GM12878 (cell line): Measurements from ENCODE around the gene LMTK2. TPM values are rescaled to one million over a fixed set of nuclear protein-coding genes. Genes with fewer than 3 reads are reported as not detected.

ENCODE experiments used
- ATAC-seq: fragments of 200-7000 bp; cut with Tn5 transposase; 3 replicates; pipeline ENCODE4 v1.9.1; 2020; ENCODE audit warnings: mild to moderate bottlenecking, moderate library complexity
- BruUV-seq: library from RNA; stranded (reverse); fragments of 400-500 nt; replicated peaks from 2 replicates; lab custom pipeline; 2021; lab: Mats Ljungman, UMichigan
- CTCF ChIA-PET: fragments of 300-600 bp; sonication (Branson Sonifier 250); formaldehyde crosslinking; extraction: SDS; loops from one replicate; lab custom pipeline; 2021; ENCODE audit warnings: inconsistent platforms; lab: Yijun Ruan, JAX
- POLR2A ChIA-PET: fragments of 350-600 bp; formaldehyde crosslinking; extraction: SDS; loops from one replicate; lab custom pipeline; 2021; ENCODE audit warnings: inconsistent platforms; lab: Charles Lee
- RAD21 ChIA-PET: fragments of 300-600 bp; sonication (Branson Sonifier 250); formaldehyde crosslinking; loops from one replicate; lab custom pipeline; 2023; ENCODE audit warnings: antibody characterized with exemption; ENCODE audit not compliant: unreplicated experiment; lab: Charles Lee
- SMC1A ChIA-PET: fragments of 300-600 bp; sonication (Branson Sonifier 250); formaldehyde crosslinking; loops from one replicate; lab custom pipeline; 2023; ENCODE audit not compliant: unreplicated experiment, uncharacterized antibody; lab: Charles Lee
- DNase-seq: peaks from one replicate; pipeline ENCODE4 v3.0.0-alpha.2; 2011; ENCODE audit warnings: low read depth, low spot score
- FAIRE-seq: peaks from 3 replicates; lab custom pipeline; 2011; peaks lifted over from hg19 to GRCh38; lab: Jason Lieb, UNC
- H2AFZ ChIP-seq: 2 replicates; pipeline ENCODE4 v1.6.0; 2011; ENCODE audit warnings: low read depth, low read length, control low read depth; ENCODE audit not compliant: control insufficient read depth
- H3K27ac ChIP-seq: 2 replicates; pipeline ENCODE4 v1.5.1; 2011; ENCODE audit warnings: control low read depth; ENCODE audit not compliant: control insufficient read depth, insufficient read depth
- H3K27me3 ChIP-seq, 2 experiments: replicated peaks in 1 of 2; 2 replicates each; pipeline versions ENCODE4 v1.6.0 to v1.6.1; 2011; ENCODE audit warnings: low read length in 1 of 2; ENCODE audit not compliant: control insufficient read depth in 2 of 2, insufficient read depth in 2 of 2
- H3K36me3 ChIP-seq, 2 experiments: 2 replicates each; pipeline ENCODE4 v1.5.1; 2011; ENCODE audit warnings: low read length in 1 of 2; ENCODE audit not compliant: control insufficient read depth in 2 of 2, insufficient read depth in 2 of 2
- H3K4me1 ChIP-seq: 2 replicates; pipeline ENCODE4 v1.6.1; 2011; ENCODE audit warnings: mild to moderate bottlenecking, low read length, moderate library complexity, mixed read lengths; ENCODE audit not compliant: control insufficient read depth, insufficient read depth
- H3K4me2 ChIP-seq: 2 replicates; pipeline ENCODE4 v1.6.0; 2011; ENCODE audit warnings: control low read depth; ENCODE audit not compliant: control insufficient read depth, insufficient read depth
- H3K4me3 ChIP-seq: fragments of 200-600 bp; sonication (generic); 2 replicates; pipeline ENCODE4 v1.5.1; 2016
- H3K79me2 ChIP-seq: 2 replicates; pipeline ENCODE4 v1.6.0; 2011; ENCODE audit warnings: low read length; ENCODE audit not compliant: control insufficient read depth, insufficient read depth
- H3K9ac ChIP-seq: 2 replicates; pipeline ENCODE4 v1.8.0; 2011; ENCODE audit warnings: low read length, control low read depth, mixed read lengths; ENCODE audit not compliant: control insufficient read depth, insufficient read depth
- H3K9me3 ChIP-seq: replicated peaks from 3 replicates; pipeline ENCODE4 v1.5.1; 2011; ENCODE audit warnings: mild to moderate bottlenecking, low read length; ENCODE audit not compliant: control insufficient read depth, insufficient read depth
- H4K20me1 ChIP-seq: 2 replicates; pipeline ENCODE4 v1.6.0; 2011; ENCODE audit not compliant: control insufficient read depth, insufficient read depth
- BHLHE40 ChIP-seq, 2 experiments: fragments of 450-650 bp in 1 of 2; IDR thresholded peaks; 2 replicates each; pipeline ENCODE4 v1.6.1; 2011 to 2017; ENCODE audit warnings: low read depth in 2 of 2, borderline replicate concordance in 1 of 2, improper control_type of control experiment in 1 of 2, low read length in 1 of 2, mild to moderate bottlenecking in 1 of 2
- CHD1 ChIP-seq: IDR thresholded peaks from 2 replicates; pipeline ENCODE4 v1.6.1; 2012; ENCODE audit warnings: low read depth, low read length, improper control_type of control experiment
- CHD4 ChIP-seq: fragments of 200-600 bp; sonication (generic); IDR thresholded peaks from 2 replicates; pipeline ENCODE4 v1.6.1; 2016; ENCODE audit warnings: mild to moderate bottlenecking
- E2F8 ChIP-seq: fragments of 450-650 bp; IDR thresholded peaks from 2 replicates; pipeline ENCODE4 v1.6.1; 2018; ENCODE audit warnings: mild to moderate bottlenecking, low read depth, moderate library complexity; ENCODE audit not compliant: partially characterized antibody
- EED ChIP-seq: sonication (generic); IDR thresholded peaks from 2 replicates; pipeline ENCODE4 v1.6.1; 2016; ENCODE audit warnings: antibody characterized with exemption, low read depth
- ESRRA ChIP-seq: IDR thresholded peaks from 2 replicates; pipeline ENCODE4 v1.6.1; 2012; ENCODE audit warnings: mild to moderate bottlenecking, low read length, improper control_type of control experiment
- FOS ChIP-seq: IDR thresholded peaks from 3 replicates; pipeline ENCODE4 v1.6.1; 2011; ENCODE audit warnings: borderline replicate concordance; ENCODE audit not compliant: insufficient read length; ENCODE audit errors: extremely low read depth
- HDAC6 ChIP-seq: fragments of 200-600 bp; sonication (generic); IDR thresholded peaks from one replicate; pipeline ENCODE4 v1.8.0; 2017; ENCODE audit warnings: antibody characterized with exemption; ENCODE audit not compliant: unreplicated experiment
- IRF4 ChIP-seq: IDR thresholded peaks from 2 replicates; pipeline ENCODE4 v1.6.1; 2011; ENCODE audit warnings: low read depth, low read length
- KDM1A ChIP-seq: fragments of 200-600 bp; sonication (generic); IDR thresholded peaks from 2 replicates; pipeline ENCODE4 v1.6.1; 2016; ENCODE audit warnings: borderline replicate concordance
- MEF2A ChIP-seq: IDR thresholded peaks from 2 replicates; pipeline ENCODE4 v1.6.1; 2011; ENCODE audit warnings: low read depth, mild to moderate bottlenecking, low read length, moderate library complexity; ENCODE audit not compliant: insufficient read depth
- MTA2 ChIP-seq: fragments of 450-650 bp; IDR thresholded peaks from 2 replicates; pipeline ENCODE4 v1.6.1; 2016; ENCODE audit warnings: low read depth, mild to moderate bottlenecking, moderate library complexity
- NBN ChIP-seq: fragments of 450-650 bp; IDR thresholded peaks from 2 replicates; pipeline ENCODE4 v1.6.1; 2016
- NR2F1 ChIP-seq: fragments of 450-650 bp; conservative IDR thresholded peaks from 2 replicates; pipeline ENCODE4 v1.6.1; 2017; ENCODE audit warnings: mild to moderate bottlenecking
- SUPT20H ChIP-seq: IDR thresholded peaks from 2 replicates; pipeline ENCODE4 v1.6.1; 2011; ENCODE audit warnings: low read depth, mild to moderate bottlenecking, low read length, moderate library complexity, borderline replicate concordance; ENCODE audit not compliant: control insufficient read depth
- TARDBP ChIP-seq: IDR thresholded peaks from 2 replicates; pipeline ENCODE4 v1.6.1; 2016; ENCODE audit warnings: borderline replicate concordance
- TCF12 ChIP-seq: IDR thresholded peaks from 2 replicates; pipeline ENCODE4 v1.6.1; 2011; ENCODE audit warnings: low read depth, mild to moderate bottlenecking, low read length
- ZNF384 ChIP-seq: IDR thresholded peaks from 2 replicates; pipeline ENCODE4 v1.6.1; 2012; ENCODE audit warnings: low read depth, mild to moderate bottlenecking, low read length, improper control_type of control experiment, borderline replicate concordance
- WGBS: methylation state at CpG from one replicate; pipeline ENCODE4 v1.1.6; 2016; ENCODE audit warnings: low lambda C conversion rate; ENCODE audit not compliant: insufficient replicate concordance, insufficient coverage; ENCODE audit errors: missing lambda C conversion rate; 5-methylcytosine and 5-hydroxymethylcytosine counted together
- in situ Hi-C: fragments of 300-500 bp; cut with MboI; formaldehyde crosslinking; loops from 9 replicates; pipeline ENCODE4 v1.14.3; 2018; ENCODE audit warnings: mixed read lengths
- intact Hi-C: fragments of 100-400 bp; cut with micrococcal nuclease; formaldehyde crosslinking; loops from one replicate; pipeline ENCODE4 v1.14.2; 2022; ENCODE audit not compliant: unreplicated experiment
- polyA plus RNA-seq, 11 experiments: library from polyadenylated mRNA; depleted of rRNA in 4 of 11; unstranded in 6 of 11; stranded (reverse) in 5 of 11; fragments of >200 nt; fragmentation: Nextera tagmentation in 4 of 11; fragmentation: Illumina TruSeq in 1 of 11; extraction: Ambion mirVana in 4 of 11; extraction: Trizol in 1 of 11; gene quantifications; 1 replicate in 1 of 11; 2 replicates in 10 of 11; pipeline versions ENCODE4 v1.2.1 to v1.2.3, GENCODE V29; 2011 to 2016; ENCODE audit warnings: inconsistent platforms in 2 of 11, missing spikeins in 2 of 11, low read depth in 1 of 11
- total RNA-seq, 4 experiments: library from RNA; depleted of rRNA in 3 of 4; stranded (reverse); fragments of >200 nt in 3 of 4; fragmentation: Illumina TruSeq in 1 of 4; extraction: Trizol in 1 of 4; gene quantifications; 2 replicates each; pipeline versions ENCODE4 v1.2.1 to v1.2.3, GENCODE V29; 2013 to 2021
- TF ChIP-seq, protein P1 (sequence below): fragments of 450-650 bp; conservative IDR thresholded peaks from 2 replicates; pipeline ENCODE4 v1.6.1; 2017; ENCODE audit warnings: mild to moderate bottlenecking, moderate library complexity

LMTK2 gene
- total and polyA plus RNA-seq, 10 of the 15 experiments (the other 5 are each of a cell fraction or from before 2014, with no cell fraction given) = 0.68 to 8.7 (median 4.6) TPM

DNA sequence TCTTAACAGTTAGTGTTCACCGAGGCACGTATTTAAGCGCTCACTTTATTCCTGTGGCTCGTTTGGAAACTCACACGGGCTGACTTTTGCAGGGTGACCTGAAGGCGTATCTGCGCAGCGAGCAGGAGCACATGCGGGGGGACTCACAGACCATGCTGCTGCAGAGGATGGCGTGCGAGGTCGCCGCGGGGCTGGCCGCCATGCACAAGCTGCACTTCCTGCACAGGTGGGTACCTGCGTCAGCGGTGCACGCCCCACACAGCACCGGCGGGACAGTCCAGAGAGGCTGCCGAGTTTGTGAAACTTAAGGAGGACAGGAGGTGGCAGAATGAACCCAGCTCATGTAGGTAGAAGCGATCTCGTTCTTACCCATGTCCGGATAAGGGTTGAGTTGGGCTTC is 64.8 kb downstream of the LMTK2 start:
- WGBS = 98% methylated on average over 24 of the region's 24 CpGs
- FAIRE-seq (no peak), DNase-seq (no peak), ATAC-seq (no peak)
- no peaks in the 10 kb centered on the region for H4K20me1 ChIP-seq
- no TSS peak for BruUV-seq
- intact Hi-C loops (no loop called here), in situ Hi-C loops (no loop called here)
- no peaks in the 10 kb centered on the region for H3K4me1 ChIP-seq
- no peaks in the 10 kb centered on the region for H3K79me2 ChIP-seq
- H2AFZ ChIP-seq = no peak overlapping the region
- ChIA-PET POLR2A (no interaction called here), RAD21 (interaction anchor here (1.8 kb wide), 1 partner anchor 150 kb away, joined by 4 read pairs; no protein-coding TSS in a partner anchor), CTCF (interaction anchor here (1.7 to 2.0 kb wide), 2 partner anchors 66 to 149 kb away, joined by 5 to 7 read pairs; no protein-coding TSS in a partner anchor), SMC1A (interaction anchor here (1.3 to 1.7 kb wide), 3 partner anchors 62 to 150 kb away, joined by 4 to 6 read pairs (median 4); partner anchors contain the start of gene LMTK2)
- H3K4me2 ChIP-seq = no peak overlapping the region
- no peak overlapping the region for H3K9ac ChIP-seq
- no peaks in the 10 kb centered on the region; a peak in 3 of 4 replicates for H3K36me3 ChIP-seq
- no peaks in the 10 kb centered on the region for H3K9me3 ChIP-seq
- H3K27ac ChIP-seq = no peak overlapping the region
- H3K4me3 ChIP-seq = no peak overlapping the region
- H3K27me3 ChIP-seq = no peaks in the 10 kb centered on the region
- TF ChIP-seq CHD1 (no peak), NBN (no peak), HDAC6 (no peak), SUPT20H (no peak), TCF12 (no peak), ESRRA (no peak), ZNF384 (no peak), EED (no peak), MTA2 (no peak), E2F8 (no peak), NR2F1 (no peak), CHD4 (no peak), BHLHE40 (IDR thresholded peaks at IDR 0.05; ENCODE audit: borderline replicate concordance in 1 of 2, low read depth in 2 of 2, low read length in 1 of 2) (no peak), MEF2A (no peak), KDM1A (no peak), TARDBP (no peak), IRF4 (no peak), FOS (no peak)
- TF ChIP-seq, protein P1, sequence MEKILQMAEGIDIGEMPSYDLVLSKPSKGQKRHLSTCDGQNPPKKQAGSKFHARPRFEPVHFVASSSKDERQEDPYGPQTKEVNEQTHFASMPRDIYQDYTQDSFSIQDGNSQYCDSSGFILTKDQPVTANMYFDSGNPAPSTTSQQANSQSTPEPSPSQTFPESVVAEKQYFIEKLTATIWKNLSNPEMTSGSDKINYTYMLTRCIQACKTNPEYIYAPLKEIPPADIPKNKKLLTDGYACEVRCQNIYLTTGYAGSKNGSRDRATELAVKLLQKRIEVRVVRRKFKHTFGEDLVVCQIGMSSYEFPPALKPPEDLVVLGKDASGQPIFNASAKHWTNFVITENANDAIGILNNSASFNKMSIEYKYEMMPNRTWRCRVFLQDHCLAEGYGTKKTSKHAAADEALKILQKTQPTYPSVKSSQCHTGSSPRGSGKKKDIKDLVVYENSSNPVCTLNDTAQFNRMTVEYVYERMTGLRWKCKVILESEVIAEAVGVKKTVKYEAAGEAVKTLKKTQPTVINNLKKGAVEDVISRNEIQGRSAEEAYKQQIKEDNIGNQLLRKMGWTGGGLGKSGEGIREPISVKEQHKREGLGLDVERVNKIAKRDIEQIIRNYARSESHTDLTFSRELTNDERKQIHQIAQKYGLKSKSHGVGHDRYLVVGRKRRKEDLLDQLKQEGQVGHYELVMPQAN = no peak
